Epithelial cell of proximal tubule (primary cell): ENCODE data around the gene CDH4. TPM values are rescaled to one million over a fixed set of nuclear protein-coding genes. Genes with fewer than 3 reads are reported as not detected.
"Not testable (repeated sequence)": the region's sequence is repeated elsewhere in the genome, so short reads cannot be mapped to it uniquely, and the experiment has no call there.

ENCODE experiments used
- DNase-seq: peaks from one replicate; pipeline ENCODE4 v3.0.0-alpha.2; 2011; ENCODE audit warnings: low read depth
- H3K4me3 ChIP-seq: 2 replicates; pipeline ENCODE4 v1.5.1; 2011; ENCODE audit warnings: low read depth, mild to moderate bottlenecking, low read length
- CTCF ChIP-seq: conservative IDR thresholded peaks from 2 replicates; pipeline ENCODE4 v1.5.1; 2012; ENCODE audit warnings: low read depth, mild to moderate bottlenecking, low read length
- total RNA-seq: library from RNA; depleted of rRNA; stranded (reverse); fragments of >200 nt; gene quantifications from 2 replicates; pipeline ENCODE4 v1.2.3, GENCODE V29; 2015

Gene CDH4
- total RNA-seq, 1 donor from 2014 or later = 17.1 TPM

DNA sequence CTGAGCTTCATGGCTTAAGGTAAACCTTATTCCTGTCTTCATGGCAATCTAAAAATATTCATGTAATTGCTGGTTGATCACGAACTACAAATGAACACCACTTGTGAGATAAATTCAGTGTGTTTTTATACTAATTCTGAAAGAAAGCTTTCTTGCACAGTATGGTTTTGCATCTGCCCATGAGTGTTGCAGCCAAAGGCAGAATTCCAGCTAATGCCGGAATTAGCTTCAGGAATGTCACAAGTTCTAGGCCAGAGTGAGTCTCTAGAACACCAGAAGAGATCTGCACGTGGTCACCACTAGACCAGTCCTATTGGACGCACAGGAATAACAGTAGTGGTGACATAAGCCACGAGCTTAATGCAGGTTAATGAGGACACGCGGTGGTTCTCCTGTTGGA lies 223.7 kb downstream of the CDH4 start:
- no peak for DNase-seq
- no peak for TF ChIP-seq CTCF
- H3K4me3 ChIP-seq = no peak overlapping the region

- no peak overlapping the region for H3K4me3 ChIP-seq
- no peak for TF ChIP-seq CTCF
- DNase-seq = no peak
These were observed 224.9 kb downstream of the CDH4 start for GRCh38 chr20:61476956-61477355.

GRCh38 chr20:61477451-61477861 lies 225.4 kb downstream of the CDH4 start:
- DNase-seq = no peak
- H3K4me3 ChIP-seq = no peak overlapping the region
- TF ChIP-seq CTCF = no peak

DNA sequence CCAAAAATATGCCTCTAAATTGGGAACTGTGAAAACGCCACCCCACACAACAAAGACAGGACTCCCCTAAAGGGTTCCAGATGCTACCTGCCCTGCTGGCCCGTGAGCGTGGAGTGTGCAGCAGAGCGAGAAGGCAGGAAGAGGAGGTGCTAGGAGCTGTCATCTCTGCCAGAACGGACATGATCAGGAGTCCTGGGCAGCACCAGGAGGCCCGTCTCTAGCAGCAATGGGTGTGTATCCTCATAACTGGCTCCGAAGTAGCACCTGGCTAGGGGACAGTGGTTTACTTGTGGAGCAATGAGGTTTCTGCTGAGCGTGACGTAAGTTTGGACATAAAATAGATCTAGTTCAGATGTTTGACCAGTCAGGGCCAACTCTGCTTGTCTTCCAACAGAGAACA lies 226.0 kb downstream of the CDH4 start:
- no peak for DNase-seq

GRCh38 chr20:61478611-61479305 lies 226.7 kb downstream of the CDH4 start:
- TF ChIP-seq CTCF = no peak
- H3K4me3 ChIP-seq = no peak overlapping the region
- DNase-seq = no peak

More for the DNA sequence above, 226.0 kb downstream of the CDH4 start:
- TF ChIP-seq CTCF = no peak
- no peak overlapping the region for H3K4me3 ChIP-seq

- not testable (repeated sequence) for DNase-seq, H3K4me3 ChIP-seq
These were observed 227.4 kb downstream of the CDH4 start for GRCh38 chr20:61479433-61479832.

DNA sequence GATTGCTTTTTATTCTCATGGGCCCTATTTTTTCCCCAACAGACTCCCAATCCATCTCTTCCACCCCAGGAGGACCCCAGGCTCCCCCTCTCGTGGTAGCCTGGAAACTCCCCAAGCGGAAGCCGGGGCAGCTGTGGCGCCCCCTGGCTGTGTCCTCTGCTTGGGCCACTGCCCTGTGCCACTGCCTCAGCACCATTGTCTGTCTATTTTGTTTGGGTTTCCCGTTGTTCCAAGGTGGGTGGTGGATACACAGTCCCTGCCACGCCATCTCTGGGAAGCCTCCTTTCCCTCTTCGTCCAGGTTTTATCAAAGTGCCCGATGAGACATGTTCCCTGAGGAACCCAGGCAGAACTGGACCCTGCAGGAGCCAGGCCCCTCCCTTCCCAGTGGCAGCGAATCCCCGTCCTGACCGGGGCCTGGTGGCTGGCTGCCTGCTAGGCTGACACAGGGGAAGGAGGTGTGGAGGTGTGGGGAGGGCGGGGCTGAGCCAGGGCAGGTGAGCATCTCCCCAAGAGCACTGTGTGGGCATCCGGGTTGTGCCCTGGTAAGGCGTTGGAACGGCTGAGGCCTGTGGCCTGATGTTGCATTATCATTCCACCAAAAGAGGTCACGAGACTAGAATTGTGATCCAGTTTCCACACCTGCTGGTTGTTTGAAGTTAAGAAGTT lies 228.2 kb downstream of the CDH4 start:
- DNase-seq = no peak
- no peak for TF ChIP-seq CTCF
- H3K4me3 ChIP-seq = no peak overlapping the region
